Measurements from ENCODE around the gene TBC1D2B. TPM values are rescaled to one million over a fixed set of nuclear protein-coding genes. Genes with fewer than 3 reads are reported as not detected.

Gene TBC1D2B
- total RNA-seq, 1 donor from 2014 or later, result 50.7 TPM

DNA sequence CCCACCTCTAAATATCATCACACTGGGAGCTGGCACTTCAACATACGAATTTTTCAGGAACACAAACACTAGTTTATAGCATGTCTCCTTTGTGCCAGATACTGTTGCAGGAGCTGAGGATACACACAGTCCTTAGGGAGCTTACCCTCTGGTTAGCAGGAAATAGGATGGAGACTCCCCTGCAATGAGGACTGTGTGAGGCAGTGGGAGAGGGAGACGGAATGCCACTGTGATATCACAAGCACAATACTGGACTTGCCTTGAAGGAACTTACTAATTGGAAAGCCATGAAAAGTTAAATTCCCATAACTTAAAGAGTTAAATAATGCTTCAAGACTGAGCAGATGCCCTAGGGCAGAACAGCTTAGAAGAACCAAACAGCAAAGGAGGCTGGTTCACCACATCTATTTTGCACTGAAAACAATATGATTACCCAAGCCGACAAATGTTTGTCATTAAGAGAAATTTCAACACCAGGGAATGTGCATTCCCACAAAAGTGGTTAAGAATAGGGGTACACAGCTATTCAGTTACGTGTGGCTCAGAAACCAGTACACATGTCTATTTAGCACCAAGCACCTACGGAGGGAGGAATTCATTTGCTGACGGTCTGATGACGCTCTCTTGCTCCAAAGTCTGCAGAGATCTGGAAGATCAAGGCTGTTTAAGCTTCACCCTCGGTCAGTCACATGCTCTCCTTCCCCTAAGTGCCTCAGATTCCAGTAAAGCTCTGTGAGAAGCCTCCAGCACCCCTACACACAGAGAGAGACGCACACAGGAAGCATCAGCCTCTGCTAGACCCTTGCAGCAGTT is 5.2 kb downstream of the TBC1D2B start:
- peak; percentile 62 for DNase-seq

GRCh38 chr15:78071383-78071782 is 6.1 kb downstream of the TBC1D2B start:
- DNase-seq, result no peak

DNA sequence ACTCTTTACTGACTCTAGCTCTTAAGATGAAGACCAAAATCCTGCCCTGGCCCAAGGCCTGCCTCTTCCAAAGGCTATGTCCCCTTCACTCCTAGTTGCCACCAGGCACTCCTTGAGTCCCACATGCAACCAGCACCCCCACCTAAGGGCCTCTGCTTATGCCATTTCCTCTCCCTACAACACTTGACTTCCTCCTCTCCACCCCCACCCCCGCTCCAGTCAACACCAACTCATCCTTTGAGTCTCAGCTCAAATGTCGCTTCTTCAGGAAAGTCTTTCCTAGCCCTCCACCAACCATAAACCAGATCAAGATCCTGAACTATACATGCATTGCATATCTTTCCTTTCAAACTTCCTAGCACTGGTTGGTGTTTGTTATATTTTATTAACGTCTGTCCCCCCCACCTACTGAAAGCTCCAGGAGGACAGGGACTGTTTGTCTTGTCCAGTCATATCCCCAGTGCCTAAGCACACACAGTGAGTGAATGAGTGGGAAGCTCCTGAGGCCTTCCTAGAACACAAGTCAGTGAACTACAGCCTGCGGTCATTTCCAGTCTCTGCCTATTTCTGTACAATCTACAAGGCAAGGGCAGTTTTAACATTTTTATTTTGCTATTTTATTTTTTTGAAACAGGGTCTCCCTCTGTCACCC is 7.3 kb downstream of the TBC1D2B start:
- no peak for DNase-seq

DNA sequence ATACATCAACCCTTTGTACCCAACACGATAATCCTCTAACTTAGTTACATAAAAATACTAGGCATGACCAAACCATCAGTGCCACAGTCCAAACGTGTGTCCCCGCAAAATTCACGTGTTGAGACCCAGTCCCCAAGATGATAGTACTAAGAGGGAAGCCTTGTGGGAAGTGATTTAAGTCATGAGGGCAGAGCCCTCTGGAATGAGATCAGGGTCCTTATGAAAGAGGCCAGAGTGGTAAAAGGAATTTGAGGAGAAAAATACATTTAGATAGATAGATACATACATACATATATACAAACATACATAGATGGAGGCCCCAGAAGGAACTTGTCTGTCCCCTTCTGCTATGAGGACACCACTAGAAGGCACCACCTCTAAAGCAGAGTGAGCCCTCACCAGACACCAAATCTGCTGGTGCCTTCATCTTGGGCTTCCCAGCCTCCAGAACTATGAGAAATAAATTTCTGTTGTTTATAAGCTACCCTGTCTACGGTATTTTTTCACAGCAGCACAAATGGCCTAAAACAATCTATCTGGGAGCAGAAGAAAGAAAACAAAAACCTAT is 8.0 kb downstream of the TBC1D2B start:
- no peak for DNase-seq

DNA sequence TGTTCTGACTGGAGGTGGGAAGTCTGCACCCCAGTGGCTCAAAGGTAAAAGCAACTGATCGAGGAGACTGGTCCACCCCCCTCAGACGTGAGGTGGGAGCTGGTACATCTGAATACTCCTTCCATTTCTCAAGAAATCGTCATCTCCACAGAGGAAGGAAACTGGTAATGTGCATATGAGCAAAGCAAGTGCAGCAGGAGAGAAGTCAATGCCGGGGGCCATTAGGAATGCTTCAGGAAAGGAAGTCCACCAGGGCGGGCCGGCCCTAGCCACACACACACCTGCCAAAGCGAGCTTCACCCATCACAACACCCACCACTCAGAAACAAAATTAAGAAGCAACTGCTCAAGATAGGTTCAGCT is 8.5 kb downstream of the TBC1D2B start:
- DNase-seq, result no peak

- peak; percentile 79 for DNase-seq
Measured at GRCh38 chr15:78067328-78068228, 9.9 kb downstream of the TBC1D2B start.

DNA sequence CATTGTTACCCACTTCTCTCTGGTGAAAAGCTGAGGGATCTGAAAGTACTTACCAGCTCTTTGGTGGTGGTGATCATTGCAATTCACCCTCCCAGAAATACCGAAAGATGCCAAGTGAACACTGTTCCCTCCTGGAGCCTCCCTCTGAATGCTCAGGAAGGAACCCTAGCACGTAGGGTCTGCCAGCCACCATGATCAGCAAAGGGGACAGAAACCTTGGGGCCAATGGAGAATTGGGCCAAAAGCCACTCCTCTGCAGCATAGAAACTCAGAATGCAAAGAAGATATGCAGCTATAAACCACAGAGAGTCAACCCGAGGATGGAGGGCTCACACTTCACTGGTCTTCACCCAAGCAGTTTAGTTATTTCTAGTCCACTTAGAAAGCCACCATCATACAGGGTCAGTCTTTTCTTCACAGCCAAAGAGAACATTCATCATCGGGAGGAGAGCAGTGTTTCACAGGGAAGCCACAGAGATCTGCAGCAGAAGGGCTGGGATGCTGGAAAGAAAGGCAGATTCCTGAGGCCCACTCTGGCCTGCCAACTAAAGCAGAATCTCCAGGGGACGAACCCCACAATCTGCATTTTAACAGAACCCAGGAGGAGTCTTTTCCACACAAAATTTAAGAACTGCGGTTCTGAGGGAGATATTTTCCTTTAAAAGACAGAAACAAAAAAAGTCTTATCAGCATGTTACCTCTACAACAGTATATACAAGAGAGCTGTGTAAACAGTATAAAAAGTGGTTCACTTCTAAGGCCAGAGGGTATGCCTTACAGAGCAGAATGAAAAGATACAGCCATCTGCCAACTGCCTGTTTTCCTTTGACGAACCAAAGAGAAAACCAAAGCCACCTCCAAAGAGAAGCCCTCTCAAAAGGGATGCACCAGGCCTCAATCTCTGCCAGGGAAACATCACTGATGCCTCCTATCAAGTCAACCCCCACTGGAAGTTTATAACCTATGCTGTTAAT is 11.3 kb downstream of the TBC1D2B start:
- DNase-seq, result no peak

GRCh38 chr15:78065284-78065872 is 12.1 kb downstream of the TBC1D2B start:
- DNase-seq, result no peak

GRCh38 chr15:78064544-78064943 is 13.0 kb downstream of the TBC1D2B start:
- DNase-seq, result peak; percentile 57

DNA sequence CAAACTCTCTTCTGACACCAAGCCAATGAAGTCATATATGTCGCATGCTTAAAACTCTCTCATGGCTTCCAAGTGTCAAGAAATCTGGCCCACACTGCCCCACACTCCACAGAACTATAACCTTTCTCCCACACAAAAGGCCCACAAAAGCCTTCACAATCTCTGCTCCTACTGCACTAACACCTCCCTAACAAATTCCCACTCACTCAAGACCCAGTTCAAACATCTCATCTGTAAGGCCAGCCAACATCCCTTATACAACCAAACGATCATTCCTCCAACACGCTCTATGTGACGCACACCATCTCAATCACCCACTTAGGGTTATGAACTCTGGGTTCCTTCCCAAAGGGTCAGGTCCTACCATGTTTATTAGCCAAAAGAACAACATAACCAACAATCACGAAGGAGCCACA is 13.5 kb downstream of the TBC1D2B start:
- DNase-seq, result no peak

GRCh38 chr15:78063217-78063616 is 14.3 kb downstream of the TBC1D2B start:
- DNase-seq, result no peak

DNA sequence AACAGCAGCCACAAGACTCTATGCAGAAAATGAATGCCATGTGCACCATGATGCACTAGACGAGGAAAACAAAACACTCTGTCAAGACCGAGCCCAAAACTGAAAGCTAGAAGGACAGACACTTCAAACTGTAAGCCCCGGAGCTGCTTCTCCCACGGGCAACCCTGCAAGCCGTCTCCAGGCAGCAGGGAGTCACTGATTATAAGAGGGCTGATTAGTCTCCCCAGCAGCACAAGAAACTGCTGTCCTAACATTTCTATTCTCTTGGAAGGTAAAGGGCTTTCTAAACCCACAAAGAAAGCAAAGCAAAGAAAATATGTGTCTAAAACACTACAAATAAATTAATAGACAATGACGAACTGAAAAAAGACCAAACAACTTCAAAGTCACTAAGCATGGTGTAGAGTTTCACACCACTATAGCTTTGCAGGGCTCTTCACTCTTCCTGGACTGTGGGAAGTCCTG is 15.5 kb downstream of the TBC1D2B start:
- peak; percentile 46 for DNase-seq

DNA sequence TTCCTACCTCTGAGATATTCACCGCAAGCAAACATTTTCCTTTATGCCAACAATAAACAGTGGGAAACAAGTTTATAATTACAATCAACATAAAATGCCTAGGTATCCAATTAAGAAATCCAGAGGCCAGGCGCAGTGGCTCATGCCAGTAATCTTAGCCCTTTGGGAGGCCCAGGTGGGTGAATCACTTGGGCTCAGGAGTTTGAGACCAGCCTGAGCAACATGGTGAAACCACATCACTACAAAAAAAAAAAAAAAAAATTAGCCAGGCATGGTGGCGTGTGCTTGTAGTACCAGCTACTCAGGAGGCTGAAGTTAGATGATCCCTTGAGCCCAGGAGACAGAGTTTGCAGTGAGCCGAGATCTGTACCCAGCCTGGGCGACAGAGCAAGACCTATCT is 17.3 kb downstream of the TBC1D2B start:
- no peak for DNase-seq

GRCh38 chr15:78059110-78059839 is 18.2 kb downstream of the TBC1D2B start:
- DNase-seq, result peak; percentile 89

GRCh38 chr15:78058401-78058935 is 19.0 kb downstream of the TBC1D2B start:
- DNase-seq, result no peak

GRCh38 chr15:78057803-78058202 is 19.7 kb downstream of the TBC1D2B start:
- no peak for DNase-seq

DNA sequence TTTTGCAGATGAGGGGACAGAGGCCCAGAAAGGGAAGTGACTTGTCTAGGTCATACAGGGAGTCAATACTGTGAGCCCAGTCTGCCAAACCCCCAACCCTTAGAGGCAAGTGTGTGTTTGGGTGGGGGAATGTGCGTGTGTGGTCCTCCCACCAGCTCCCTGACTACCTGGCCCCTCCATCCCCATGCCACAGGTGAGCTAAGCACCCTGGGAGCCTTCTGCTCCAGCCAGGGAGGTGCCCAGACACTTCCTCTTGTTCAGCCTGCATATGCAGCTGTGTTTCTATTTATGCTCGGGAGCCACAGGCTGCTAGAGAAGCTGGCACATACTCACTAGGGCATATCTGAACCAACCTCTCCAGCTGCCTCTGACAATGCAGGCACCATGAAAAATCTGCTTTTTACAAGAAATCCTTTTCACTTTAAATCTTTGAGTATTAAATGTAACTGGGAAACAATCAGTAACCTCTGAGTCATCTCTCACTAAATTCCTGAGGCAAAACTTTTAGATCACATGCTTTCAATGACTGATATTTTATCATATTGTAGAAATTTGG is 20.7 kb downstream of the TBC1D2B start:
- DNase-seq, result peak; percentile 87

- no peak for DNase-seq
Measured at GRCh38 chr15:78055919-78056713, 21.4 kb downstream of the TBC1D2B start.
